GM19324 (cell line): ENCODE measurements around the gene NEIL1.
"Not testable (repeated sequence)": the region's sequence is repeated elsewhere in the genome, so short reads cannot be mapped to it uniquely, and the experiment has no call there.

Experiments
- ATAC-seq: cut with Tn5 transposase; IDR thresholded peaks from one replicate; pipeline ENCODE4 v1.9.1; 2021; ENCODE audit warnings: mild to moderate bottlenecking, moderate library complexity; ENCODE audit not compliant: unreplicated experiment, low FRiP score

NEIL1 gene, protein sequence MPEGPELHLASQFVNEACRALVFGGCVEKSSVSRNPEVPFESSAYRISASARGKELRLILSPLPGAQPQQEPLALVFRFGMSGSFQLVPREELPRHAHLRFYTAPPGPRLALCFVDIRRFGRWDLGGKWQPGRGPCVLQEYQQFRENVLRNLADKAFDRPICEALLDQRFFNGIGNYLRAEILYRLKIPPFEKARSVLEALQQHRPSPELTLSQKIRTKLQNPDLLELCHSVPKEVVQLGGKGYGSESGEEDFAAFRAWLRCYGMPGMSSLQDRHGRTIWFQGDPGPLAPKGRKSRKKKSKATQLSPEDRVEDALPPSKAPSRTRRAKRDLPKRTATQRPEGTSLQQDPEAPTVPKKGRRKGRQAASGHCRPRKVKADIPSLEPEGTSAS

DNA sequence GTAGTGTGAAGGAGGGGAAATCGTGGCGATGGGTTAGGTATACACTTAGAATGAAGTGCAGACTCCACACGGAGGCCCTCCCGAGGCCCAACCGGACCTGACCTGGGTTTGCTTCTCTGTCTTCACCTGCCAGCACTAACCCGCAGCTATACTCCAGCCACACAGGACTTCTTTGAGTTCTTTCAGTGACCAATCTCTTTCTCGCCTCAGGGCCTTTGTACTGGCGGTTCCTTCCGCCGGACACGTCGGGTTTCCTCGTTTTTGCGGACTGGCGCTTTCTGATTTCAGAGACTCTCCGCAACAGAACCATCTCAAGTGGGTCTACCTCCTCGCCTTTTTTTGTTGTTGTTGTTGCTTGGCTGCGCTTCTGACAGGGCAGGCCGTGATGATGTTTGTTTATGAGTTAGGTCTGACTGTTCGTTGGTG is at the start of gene NEIL1:
TSS of gene NEIL1 (plus strand) at position 244 of the 426 bp plus-strand sequence. CDS start 1,867 bp downstream, outside the sequence.
- ATAC-seq: no peak

DNA sequence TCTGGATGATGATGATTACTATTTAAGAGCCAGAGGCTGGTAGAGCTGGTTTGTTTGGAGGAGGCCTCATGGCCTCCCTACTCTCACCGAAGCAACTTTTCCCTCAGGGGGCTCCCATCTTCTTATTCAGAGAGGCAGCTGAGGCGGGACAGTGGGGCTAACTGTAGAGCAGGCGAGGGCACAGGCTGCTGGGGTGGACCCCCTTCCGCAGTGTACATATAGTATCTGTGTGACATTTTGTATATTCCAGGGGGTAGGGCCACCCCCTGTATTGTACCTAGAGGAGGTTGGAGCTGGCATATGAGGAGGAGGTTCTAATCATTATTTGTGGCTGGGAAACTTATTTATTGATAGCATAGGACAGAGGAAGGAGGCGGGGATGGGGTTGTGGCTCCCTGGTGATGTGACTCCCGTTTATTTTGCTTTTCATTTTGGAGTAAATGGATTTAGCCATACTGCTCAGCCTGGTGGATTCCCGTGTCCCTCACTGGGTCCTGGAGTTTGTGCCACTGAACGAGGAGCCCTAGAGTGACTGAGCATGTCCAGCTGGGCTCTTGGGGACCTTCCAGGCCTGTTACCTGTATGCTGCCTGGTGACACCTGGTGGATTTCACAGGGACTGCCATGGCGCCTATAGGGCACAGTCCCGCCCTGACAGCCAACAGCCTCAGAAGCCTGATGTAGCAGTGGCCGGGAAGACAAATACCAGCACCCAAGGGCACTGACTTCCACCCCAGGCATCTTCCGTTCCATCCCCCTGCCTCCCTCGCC is 48.1 kb upstream of the NEIL1 start:
- ATAC-seq: not testable (repeated sequence)

DNA sequence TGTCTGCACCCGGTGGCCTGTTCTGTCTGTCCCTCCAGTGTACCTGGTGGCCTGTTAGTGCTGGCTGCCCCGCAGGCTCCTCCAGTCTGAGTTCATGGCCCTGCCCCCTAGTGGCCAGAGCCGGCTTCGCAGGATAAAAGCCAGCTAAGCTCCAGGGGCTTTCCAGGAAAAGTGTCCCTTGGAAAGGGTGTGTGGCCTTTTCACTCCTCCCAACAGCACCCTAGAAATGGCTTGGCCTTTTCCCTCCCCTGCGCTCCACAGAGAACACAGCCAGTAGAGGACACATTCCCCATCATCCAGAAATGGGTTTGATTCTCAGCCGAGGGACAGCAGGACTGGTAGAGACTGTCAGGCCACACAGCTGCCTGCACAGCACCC is 47.5 kb upstream of the NEIL1 start:
- not testable (repeated sequence) for ATAC-seq

DNA sequence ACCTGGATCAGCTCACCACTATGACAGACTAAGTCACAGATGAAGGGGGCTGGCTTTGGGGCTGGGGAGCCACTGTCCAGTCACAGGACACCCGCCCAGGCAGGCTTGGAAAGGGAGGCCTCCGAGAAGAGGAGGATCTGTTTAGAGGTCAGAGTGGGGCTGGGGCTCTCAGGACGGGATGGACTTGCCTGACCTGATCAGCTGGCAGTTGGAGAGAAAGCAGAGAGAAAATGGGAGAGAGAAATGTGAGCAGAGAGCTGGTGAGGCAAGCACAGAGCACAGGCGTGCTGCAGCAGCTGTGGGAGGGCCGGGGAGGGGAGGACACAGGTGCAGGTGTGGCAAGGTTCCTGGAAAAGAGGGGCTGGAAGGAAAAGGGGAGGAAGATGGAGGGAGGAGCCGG is 46.8 kb upstream of the NEIL1 start:
- not testable (repeated sequence) for ATAC-seq

DNA sequence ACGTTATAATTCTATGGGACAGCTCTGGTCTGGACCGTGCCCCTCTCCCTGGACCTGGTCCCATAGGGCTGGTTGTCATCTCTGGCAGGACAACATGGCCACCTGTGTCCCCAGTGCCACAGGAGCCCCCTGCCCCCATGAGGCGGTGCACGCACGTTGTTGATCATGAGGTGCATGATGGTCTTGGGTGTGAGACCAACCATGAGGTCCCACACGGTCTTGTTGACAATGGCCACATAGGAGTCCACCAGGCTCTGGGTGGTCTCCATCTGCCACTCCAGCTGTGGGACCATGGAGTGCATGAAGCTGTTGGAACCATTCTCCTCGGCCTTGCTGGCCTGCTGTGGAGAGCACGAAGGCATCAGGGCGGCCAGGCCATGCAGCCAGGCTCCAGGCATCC is 44.5 kb upstream of the NEIL1 start:
- ATAC-seq: no peak

DNA sequence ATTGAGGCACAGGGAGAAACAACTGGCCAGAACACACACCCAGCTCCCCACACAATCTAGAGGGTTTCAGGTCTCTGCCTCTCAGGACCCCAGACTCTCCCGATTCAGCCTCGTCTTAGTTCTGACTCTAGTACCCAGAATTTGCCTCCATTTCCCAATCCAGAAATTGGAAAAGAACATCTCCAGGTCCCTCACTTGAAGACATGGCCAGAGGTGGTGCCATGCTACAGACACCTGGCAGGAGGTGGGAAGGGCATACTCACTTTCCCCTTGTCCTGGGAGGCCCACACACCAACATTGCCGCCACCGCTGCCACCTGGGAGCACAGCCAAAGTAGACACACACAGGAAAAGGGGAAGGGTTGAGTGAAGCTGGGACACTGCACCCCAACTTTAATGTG is 44.1 kb upstream of the NEIL1 start:
- not testable (repeated sequence) for ATAC-seq

DNA sequence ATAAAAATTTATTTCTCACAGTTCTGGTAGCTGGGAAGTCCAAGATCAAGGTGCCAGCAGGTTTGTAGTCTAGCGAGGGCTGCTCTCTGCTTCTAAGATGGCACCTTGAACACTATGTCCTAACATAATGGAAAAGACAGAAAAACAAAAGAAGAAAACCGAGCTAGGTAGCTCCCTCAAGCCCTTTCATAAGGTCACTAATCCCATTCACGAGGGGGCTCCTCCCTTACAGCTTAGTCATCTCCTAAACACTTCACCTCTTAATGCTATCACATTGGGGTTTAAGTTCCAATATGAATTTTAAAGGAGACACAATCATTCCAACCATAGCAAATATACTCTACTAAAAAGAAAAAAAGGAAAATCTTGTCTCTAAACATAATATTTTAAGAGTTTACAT is 40.7 kb upstream of the NEIL1 start:
- ATAC-seq: no peak

DNA sequence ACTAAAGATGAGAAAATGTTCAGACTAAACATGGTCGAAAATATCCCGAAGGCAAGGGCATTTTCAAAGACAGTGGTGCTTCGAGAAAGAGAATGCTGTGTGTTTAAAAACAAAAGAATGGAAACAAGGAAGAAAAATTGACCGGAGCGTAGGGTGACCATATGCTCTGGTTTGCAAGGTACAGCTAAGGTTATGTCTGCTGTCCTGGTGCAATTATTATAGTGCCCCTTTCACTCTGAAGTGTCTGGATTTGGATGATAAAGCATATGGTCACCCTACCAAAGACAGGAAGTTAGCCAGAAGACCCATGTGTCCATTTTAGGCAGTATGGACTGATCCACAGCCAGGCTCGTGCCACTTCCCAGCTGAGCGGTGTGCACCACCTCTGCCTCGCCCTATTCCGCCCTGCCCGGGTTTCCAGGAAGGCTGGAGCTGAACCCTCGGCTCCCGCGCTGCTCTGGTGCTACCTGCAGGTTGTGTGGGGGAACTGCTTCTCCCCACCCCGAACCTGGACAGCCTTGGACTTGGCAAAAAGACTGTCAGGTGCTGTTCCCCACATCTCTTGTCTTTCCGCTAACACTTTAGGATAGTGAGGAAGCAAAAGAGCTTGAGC is 39.0 kb upstream of the NEIL1 start:
- no peak for ATAC-seq

DNA sequence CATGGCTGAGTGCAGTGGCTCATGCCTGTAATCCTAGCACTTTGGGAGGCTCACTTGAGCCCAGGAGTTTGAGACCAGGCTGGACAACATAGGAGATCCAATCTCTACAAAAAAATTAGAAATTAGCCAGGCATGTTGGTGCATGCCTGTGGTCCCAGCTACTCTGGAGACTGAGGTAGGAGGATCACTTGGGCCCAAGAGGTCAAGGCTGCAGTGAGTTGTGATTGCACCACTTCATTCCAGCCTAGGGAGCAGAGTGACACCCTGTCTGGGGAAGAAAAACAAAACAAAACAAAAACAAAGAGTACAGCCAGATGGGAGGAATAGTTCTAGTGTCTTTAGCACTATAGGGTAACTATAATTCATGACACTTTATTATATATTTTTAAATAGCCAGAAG is 37.1 kb upstream of the NEIL1 start:
- no peak for ATAC-seq

DNA sequence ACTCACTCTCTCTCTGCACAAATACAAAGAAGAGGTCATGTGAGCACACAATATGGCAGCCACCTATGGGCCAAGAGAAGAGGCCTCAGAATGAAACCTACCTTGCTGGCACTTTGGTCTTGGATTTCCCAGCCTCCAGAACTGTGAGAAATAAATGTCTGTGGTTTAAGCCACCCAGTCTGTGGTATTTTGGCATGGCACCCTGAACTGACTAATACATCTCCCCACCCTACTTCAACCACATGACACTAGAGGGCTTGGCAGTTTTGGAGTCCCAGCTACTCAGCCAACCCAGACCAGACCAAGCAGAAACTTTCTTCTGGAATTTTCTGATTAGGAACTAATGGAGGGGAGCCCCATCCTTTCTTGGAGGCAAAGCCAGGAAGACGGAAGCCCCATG is 34.3 kb upstream of the NEIL1 start:
- not testable (repeated sequence) for ATAC-seq

DNA sequence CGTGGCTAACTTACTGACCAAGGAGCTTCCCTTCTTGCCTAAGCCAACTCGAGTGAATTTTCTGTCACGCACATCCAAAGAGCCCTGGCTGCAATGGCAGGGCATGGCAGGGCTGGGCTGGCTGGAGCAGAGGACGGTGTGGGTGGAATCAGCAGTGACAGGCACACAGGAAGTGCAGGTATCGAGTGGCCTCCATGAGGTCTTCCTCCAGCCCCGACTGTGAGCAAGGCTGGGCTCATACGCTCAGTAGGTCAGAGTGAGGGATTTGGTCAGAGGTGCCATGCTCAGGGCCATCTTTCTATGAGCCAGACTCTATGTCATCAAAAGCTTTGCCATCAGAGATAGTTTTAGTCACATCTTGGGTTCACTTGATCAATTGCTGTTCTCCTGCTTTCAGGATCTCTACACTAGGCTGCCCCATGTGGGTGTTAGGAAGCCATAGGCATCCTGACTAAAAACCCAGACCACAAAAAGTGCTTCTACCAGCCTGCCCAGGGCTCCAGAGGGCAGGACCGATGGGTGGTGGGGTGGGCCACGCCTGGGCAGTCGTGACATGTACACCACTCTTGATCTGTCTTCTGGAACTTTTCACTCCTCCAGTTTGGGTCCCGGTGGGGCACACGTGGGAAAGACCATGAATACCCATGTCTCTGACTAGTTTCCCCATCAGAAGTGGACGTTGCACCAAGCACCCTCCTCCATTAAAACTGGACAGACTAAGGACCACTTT is 33.6 kb upstream of the NEIL1 start:
- ATAC-seq: no peak

DNA sequence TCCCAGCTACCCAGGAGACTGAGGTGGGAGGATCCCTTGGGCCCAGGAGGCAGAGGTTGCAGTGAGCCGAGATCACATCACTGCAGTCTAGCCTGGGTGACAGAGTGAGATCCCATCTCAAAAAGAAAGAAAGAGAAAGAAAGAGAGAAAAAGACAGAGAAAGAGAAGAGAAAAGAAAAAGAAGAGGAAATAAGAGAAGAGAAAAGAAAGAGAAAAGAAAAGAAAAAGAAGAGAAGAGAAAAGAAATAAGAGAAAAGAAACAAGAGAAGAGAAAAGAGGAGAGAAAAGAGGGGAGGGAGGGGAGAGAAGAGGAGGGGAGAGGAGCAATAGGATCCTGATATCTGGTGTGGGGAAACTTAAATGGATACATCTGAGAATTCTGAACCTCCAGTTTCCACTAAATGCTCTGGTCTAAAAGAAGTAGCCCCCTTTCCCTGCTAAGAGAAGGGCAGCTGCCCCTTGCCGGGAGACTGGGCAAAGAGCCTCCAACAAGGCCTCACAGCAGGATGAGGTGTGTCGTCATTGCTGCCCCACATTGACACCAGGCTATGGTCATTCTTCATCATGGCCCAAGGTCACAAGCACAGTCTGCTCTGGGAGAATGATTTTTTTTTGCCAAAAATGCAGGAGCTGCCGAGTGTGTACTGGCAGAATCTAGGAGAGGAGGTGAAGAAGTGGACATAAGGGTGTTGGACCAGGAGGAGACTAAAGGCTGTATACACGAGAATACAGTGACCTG is 32.1 kb upstream of the NEIL1 start:
- ATAC-seq: no peak

DNA sequence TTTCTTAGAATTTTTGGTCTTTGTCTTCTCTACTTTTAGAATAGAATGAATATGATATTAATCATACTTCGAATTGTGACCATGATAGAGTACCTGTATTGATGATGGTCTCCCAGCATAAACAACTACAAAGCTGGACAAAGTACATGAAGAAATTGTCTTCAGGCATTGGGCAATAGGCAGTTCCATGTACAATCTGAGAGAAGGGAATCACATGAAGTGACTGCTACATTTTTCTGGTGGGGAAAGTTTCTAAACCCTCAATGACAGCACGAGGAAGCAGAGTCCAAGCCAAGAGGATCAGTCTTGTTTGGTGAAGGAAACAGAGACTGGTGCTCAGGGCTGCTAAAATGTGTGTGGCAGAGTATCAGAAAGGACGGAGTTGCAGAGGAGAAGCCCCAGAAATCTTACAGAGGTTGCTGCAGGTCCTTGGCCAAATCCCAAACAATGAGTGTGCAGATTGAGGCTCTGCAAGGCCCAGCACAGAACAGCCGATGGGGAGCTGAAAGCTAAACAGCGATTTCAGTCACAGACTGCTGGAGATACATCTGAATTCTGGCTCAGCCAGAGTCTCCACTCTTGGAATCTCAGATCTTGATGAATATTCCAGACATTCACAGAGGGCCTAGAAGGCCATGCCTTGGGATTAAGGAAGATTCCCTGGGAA is 27.5 kb upstream of the NEIL1 start:
- not testable (repeated sequence) for ATAC-seq

DNA sequence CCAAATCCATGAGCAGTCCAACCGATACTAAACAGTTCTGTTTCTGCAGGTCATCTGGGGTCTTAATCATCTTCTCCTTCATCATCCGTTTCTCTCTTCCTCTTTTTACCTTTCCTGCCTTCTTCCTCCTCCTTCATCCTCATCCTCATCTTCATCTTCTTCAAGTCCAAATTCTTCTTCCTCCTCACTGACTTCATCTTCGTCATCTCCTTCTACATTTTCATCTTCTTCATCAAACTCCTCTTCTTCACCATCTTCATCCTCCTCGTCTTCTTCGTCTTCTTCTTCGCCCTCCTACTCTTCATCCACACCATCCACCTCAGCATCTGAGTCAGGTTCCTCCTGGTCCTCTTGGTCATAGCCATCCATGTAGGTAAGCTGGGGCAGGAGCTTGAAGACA is 25.1 kb upstream of the NEIL1 start:
- ATAC-seq: no peak

DNA sequence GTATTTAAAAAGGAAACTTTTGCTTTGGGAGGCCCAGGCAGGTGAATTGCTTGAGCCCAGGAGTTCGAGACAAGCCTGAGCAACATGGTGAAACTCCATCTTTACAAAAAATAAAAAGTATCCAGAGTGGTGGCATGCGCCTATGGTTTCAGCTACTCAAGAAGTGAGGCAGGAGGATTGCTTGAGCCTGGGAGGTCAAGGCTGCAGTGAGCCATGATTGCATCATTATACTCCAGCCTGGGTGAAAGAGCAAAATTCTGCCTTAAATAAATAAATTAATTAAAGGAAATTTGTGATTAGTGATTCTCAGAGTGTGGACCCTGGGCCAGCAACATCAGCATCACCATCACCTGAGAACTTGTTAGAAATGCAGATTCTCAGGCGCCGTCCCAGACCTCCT is 20.9 kb upstream of the NEIL1 start:
- no peak for ATAC-seq

DNA sequence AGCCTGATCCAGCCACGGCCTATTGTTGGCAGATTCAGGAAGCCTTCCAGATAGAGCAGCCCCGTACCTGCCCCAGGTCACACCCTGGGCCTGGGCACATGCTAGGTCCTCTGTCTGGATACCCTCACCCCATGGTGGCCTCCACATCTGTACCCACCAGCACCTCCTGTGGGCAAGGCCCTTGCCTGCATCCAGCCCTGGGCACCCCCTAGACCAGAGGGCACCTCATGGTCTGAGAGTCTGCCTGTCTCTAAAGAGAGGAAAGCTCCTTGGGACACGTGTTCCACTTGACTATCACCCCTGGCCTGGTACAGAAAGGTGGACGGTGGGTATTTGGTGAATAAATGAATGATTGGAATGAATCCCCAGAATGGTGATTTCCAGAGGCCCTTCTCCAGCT is 19.8 kb upstream of the NEIL1 start:
- ATAC-seq: no peak

DNA sequence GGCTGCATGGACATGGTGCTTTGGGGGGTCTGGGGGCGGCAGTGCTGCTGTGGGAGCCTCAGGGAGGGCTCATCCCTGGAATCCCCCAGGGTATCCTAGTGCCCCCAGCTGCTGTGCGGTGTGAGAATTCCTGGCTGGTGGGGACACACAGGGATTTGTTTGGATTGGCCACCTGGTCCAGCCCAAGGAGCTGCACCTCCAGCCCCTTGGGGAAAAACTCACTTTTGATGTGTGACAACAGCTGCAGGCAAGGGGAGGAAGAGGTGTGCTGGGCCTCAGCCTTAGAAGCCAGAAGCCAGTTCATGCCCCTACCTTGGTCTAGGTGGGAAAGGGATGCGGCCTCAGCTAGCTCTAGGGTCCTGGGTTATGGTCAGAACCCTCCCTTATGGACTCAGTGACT is 19.3 kb upstream of the NEIL1 start:
- ATAC-seq: no peak

DNA sequence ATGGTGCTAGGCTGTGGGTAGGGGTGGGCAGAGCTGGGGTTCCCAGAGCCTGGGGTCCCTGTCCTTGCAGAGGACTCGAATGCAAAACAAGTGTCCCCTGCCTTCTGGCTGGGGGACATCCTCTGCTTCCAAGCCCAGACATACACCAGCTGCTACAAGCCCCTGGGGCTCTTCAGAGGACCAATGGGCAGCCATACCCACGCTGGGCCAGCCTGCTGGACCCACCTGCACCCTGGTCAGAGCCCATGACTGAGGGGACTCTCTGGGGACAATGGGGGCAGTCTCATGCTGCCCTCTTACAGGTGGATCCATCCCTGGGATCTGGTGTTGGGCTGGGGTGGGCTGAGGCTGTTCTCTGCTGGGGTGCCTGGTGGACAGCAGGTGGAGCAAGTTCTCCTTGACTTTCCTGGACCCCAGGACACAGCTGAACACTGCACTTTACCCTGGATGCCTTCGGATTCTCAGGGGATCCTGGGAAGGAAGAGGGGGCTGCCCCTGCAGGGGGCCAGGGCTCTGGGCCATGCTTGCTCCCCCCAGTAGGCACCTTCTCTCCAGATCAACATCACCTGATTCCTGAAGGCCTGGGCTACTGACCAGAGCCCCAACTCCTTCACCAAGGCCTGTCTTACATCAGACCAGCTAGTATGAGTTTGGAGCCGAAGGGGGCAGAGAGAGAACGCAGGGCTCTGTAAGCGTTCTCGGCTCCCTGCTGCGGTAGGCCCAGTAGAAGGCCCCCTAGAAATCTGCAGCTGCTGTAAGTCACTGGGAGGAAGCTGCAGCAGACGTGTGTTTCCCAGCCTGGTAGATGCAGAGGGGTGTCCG is 18.1 kb upstream of the NEIL1 start:
- no peak for ATAC-seq

DNA sequence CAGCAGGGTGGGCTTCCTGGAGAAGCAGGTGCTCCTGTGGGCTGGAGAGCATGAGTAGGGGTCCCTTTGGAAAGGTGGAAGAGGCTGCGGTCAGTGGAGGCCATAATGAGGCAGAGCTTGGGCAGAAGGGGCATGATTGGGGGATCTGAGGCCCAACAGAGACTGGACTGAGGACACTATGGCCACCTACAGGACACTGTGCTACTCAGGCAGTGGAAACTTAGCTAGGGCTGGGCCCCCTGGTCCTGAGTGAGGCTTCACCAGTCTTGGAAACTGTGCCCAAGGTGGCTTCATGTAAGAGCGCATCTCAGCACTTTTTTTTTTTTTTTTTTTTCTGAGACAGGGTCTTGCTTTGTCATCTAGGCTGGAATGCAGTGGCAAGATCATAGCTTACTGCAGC is 17.3 kb upstream of the NEIL1 start:
- no peak for ATAC-seq
